GM18858 (cell line): Measurements from ENCODE around the gene XYLT1.

Experiments used
- ATAC-seq: cut with Tn5 transposase; IDR thresholded peaks from one replicate; pipeline ENCODE4 v1.9.1; 2021; ENCODE audit not compliant: unreplicated experiment

The XYLT1 gene

DNA sequence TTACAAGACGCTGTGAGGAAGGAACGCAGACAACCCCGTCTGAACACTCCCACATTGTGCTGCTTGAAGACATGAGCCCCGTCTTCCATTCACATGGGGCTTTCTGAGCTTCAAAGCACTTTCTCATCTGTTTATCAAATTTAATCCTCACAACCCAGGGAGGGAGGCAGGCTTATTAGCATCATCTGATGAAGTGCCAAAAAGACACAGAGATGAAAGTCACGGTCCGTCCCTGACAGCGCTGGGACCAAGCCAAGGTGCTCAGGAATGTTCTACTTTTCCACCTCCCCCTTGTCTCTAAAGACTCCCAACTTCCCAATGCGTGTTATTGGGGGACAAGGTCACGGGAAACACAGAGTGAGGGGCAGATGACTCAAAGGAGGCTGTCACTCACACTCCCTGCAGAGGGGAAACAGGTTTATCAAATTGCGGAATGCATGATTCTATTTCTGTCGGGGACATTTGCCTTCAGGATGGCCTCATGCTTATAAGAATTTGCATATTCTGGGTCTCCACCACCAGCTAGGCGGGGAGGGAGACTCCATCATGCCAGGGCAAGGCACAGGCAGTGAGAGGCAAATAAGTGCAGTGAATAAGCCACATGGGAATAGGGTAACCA, 10.7 kb downstream of the XYLT1 start:
- no peak for ATAC-seq

DNA sequence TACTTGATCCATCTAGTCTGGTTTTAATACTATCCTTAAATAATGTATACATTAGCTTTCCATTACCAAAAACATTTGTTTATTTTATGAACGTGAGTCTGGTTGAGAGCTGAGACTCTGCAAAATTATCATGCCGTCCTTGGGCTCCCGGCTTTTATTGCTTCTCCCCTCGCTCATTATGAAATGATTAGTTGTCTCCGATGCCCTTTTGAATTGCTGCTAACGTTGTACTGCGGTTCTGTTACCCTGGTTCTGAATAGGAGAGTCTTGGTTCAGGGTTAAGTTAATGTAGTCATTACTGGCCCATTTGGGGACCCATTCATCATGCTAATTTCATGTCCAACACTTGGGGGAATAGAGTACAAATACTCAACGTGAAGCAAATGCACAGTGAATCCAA, 12.8 kb downstream of the XYLT1 start:
- no peak for ATAC-seq

DNA sequence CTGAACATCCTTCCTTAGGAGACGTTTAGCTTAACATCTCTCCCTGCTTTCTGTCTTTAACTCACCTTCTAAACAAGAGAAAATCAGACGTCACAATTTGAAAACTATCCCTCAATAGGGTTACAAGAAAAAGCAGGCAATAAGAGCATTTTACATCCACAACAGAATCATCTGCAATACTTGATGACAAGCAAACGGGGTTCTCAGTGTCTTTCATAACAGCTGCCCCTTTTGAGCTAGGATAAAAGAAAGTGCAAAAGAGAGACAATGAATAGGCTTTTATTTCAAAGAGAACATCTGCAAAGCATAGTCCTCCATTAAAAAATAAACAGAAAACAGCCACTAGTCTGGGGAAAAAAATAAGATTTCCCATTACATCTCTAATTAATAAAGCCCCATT, 13.2 kb downstream of the XYLT1 start:
- ATAC-seq, result no peak

DNA sequence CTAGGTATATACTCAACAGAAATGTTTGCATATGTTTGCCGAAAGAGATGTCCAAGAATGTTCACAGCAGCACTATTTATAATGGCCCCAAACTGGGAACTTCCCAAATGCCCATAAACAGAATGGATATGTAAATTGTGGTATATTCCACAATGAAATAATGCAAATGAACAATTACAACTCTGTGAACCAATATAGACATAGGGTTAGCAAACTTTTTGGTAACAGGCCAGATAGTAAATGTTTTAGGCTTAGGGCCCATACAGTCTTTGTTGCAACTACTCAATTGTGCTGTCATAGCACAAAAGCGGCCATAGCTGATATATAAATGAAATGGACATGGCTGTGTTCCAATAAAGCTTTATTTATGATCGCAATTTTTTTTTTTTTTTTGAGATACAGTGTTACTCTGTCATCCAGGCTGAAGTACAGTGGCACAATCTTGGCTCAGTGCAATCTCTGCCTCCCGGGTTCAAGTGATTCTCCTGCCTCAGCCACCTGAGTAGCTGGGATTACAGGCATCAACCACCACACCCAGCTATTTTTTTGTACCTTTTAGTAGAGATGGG, 16.5 kb downstream of the XYLT1 start:
- no peak for ATAC-seq

DNA sequence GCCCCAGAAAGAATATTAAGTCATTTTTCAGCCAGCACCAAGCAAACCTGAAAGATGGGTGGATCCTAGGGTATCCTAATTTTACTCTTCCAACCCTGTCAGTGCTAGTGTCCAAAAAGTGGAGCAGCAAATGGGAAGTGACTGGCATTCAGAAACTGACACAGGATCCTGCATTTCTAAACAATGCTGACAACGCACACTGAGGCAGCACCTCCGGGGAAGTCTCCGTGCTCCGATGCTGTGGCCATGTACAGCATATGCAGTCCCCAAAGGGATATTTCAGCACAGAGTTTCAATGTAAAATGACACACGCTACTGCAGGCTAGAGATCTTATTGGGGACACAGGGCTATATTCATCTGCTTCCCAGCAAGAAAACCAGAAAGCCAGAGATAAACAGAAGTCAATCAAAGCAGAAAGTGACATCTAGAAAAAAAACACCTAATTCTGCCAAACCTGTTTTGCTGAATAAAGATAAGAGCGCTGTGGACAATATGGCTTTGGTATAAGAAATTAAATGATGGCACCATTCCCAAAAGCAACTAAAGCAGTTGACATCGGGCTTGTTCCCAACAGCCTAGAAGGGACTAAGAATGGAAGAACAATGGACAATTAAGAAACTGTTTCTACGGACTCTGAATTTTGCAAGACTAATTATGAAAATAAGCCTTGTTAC, 17.3 kb downstream of the XYLT1 start:
- ATAC-seq, result no peak

DNA sequence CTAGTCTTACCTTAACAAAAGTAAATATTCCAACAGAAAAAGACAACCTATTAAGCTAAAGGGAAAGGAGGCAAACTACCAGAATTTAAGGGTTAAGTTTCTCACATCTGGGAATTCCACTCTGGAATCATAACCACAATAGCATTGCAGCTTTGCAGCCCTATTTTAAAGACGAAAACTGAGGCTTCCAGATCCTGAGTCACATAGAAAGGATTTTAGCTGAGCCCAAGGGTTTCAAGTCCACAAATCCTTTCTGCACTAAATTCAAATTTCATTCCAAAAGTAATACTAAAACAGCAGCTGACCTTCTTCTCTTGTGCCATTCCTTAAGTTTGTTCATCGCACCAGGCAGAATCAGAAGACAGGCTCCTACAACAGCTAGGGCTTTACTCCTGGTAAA, 17.8 kb downstream of the XYLT1 start:
- no peak for ATAC-seq

DNA sequence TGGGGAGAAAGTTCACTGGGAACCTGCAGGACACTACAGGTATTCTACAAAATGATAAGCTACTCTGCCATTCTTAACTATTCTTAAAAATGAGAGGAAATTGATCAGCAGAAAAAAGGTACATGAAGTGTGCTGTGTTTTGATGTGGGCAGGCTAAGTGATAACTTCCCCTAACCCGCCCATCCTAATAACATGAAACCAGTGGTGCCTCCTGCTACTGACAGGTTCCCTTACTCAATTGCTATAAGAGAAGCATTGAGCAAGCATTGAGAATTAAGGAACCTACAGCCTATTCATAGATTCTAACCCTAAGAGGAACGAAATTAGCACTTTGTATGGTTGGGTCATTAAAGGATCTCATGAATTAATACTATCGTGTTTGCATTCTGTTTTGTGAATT, 18.9 kb downstream of the XYLT1 start:
- ATAC-seq, result no peak

DNA sequence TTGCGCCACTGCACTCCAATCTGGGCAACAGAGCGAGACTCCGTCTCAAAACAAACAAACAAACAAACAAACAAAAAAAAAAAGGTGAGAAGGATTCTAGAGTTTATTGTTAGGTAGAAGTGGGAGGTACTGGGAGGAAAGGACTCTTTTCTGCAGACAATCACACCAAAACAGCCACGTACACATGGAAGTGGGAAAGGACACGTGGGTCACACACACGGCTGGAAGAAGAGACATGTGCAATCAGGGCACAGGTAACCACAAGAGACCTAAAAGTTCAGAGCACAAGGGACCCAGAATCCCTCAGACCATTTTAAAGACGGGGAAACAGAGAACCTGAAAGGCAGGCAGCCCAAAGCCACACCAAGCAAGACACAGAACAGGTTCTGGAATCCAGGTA, 20.5 kb downstream of the XYLT1 start:
- ATAC-seq, result no peak

DNA sequence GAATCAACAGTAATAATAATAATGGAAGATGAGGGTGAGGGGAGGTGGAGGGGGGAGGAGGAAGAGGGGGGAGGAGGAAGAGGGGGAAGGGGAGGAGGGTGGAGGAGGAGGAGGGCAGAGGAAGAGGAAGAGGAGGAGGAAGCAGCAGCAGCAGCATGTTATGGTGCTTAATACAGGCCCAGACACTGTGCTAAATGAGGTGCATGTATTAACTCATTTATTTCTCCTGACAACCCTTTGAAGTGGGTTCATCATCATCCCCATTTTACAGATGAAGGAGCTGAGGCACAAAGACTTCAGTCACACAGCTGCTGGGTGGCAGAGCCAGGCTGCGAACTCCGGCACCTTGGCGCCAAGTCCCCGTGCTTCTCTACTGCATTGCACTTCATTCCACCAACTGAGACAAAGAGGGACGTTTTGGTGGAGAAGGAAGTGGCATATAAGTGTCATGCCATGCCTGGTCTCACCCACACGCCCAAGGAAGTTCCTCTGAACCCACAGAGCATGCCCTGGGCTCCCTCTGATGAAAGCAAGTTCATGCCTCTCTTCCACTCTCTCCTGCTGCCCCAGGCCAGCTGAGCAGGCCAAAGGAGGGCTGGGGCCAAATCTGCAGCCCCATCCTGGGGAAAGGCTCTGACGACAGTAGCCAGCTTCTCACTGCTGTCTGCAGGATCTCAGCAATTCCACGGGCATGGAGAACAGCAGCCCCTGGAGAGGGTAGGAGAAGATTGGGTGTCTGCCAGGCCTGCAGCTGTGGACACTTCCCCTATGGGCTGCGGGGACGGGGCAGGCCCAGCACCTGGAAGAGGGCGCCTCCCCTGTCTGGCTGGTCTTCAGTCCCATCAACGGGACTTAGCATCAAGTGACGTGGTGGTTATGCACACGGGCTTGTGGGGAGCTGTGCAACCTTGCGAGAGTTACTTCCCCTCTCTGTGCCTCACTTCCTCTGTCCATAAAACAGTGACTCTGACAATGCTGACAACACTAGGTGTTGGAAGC, 21.8 kb downstream of the XYLT1 start:
- ATAC-seq, result no peak

DNA sequence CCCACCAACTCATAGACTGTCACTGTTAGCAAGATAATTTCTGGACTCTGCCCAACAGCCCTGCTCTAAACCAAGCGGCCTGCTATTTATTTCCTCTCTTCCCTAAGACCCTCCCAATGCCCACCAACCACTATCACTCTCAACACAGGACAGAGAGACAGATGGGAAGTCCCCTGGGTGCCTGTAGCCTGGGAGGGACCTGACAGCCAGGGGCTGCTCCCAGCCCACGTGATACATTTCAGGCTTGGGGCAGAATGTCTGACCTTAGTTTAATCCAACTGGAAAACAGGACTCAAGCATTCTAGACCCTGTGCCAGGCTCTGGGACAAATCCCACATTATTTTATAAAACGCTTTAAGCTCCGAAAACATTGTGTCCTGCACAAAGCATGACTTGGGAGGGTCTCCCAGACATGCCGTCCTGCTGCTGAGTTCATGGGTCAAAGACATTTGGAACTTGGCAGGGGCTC, 23.6 kb downstream of the XYLT1 start:
- ATAC-seq, result no peak

DNA sequence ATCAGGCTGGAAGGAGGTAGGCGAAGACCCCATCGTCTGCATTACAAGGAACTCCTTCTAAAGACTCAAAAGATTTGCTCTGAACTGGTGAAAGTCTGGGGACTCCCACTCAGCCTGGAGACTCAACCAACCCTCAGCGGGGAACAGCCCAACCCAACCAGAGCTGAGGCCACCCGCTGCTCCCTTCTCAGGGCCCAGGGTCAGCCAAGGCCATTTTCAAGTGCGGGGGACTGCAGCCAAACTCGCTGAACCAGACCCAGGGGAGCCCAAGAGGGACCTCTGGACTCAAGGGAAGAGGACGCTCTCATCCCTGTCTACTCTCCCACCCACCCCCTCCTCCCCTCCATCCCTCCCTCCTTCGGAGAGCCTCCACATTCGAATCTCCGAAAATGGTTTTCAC, 24.1 kb downstream of the XYLT1 start:
- ATAC-seq, result no peak

DNA sequence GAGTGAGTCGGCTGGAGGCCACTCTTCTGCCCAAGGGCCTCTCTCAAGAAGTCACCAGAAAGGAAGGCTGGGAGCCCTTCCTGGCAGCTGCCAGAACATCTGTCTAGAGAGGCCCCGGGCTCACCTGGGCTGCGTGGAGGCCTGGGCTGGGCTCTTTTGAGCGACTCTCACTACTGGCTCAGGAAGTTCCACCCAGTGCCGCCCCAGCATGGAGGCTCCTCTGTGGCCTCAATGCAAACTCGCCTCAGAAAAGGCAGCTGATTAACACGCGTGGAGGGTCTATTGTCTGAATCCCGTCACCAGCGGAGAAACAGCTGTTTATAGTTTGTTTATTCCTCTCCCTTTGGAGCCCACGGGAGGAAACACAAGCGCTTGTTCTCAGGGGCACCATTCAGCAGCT, 25.3 kb downstream of the XYLT1 start:
- no peak for ATAC-seq

DNA sequence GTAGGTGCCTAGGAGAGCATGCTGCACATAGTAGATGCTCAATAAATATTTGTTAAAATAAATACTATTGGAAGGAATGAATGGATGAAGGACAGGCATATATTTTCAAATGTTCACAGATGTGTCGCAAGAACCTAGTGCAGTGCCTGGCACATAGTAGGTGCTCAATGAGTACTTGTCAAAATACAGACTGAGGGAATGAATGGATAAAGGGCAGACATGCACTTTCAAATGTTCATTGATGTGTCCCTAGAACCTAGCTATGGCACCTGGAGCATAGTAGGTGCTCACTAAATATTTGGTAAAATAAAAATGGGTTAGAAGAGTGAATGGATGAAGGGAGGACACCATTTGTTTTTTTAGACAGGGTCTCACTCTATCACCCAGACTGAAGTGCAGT, 26.1 kb downstream of the XYLT1 start:
- ATAC-seq, result no peak

DNA sequence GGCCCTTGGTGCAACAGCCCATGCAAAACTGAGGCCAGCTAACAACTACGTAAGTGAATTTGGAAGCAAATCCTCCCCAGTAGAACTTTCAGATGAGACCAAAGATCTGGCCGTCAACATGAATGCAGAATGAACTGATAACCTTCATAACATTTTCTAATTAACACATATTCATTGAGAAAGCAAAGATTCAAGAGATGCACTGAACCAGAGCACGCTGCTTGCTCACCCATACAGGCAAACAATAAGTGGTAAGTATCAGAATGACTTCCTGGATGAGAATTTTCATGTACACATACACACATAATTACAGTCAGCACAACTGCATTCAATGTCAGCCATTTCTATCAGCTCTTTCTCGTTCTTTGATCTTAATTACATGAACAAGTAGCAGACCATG, 30.6 kb downstream of the XYLT1 start:
- ATAC-seq, result no peak

DNA sequence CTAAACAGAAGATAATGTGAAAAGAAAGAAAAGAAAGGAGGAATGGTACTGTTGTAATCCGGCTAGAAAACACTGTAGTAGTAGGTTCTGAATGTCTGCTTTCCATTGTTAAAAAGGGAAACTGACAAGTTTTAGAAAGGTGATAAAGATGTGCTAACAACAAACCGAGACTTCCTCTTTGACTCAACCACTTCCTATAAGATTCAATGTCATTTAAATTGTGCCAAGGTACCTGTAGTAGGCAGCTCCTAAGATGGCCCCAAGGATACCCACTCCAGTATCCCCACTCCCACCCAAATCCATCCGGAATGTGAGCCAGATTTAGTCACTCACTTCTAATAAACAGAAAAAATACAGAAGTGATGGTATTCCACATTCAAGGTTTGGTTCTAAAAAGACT, 31.2 kb downstream of the XYLT1 start:
- ATAC-seq, result no peak

DNA sequence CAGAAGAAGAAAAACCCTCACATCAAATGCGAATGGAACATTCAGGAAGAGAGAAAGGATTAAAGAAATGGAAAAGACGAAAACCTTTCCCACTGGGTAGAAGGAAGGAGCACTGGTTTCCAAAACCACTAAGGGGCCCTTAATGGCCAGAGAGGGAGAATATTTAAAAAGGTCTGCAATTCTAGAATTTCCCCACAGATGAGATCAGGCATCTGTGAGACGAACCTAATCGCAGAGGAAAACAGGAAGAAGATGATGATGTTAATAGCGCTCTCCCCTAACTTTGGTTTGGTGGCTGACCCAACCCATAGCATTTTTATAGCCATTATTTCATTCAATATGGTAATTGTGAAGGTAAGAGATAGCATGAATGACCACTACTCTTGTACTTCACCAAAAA, 32.8 kb downstream of the XYLT1 start:
- no peak for ATAC-seq

DNA sequence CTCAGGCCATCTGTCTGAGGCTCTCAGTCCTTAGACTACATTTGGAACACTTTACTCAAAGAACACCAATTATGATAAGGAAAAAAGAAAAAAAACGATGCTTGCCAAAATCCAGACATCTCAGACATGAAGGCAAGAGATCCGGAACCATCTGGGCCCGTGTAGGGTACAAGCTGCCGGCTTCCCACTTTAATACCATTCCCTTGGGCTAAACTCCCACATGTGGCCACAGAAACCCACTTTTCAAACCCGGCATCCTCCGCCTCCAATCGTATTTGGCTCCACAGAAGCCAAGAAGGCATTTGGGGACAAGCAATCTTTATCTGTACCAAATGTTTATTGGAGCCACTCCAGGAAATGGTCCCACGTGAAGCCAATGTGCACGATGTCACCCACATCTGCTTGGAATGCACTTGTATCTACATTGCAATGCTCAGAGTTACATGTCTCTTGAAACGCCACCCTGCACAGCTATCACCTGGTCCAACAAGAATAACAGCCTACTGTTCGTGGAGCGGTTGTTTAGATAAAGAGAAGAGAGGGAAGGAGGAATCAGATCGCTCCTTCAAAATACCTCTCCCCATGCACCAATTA, 33.5 kb downstream of the XYLT1 start:
- ATAC-seq, result no peak

DNA sequence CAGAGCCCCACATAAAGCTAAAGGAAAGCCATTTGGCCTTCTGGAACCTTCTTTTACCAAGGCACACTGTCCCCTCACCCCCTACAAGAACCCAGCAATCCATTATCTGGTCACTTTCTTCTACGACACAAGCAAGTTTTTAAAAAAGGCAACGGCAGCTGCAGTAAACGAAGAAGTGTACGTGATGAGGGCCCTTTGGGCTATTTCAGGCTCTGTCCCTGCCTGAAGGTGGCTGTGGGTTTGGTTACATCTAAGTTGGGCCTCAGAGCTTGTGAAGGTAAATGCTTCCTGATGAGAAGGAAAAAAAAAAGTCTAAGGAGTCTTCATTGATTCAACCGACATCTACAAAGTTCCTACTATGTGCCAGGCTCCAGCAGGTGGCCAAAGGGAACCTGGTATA, 35.4 kb downstream of the XYLT1 start:
- ATAC-seq, result no peak

DNA sequence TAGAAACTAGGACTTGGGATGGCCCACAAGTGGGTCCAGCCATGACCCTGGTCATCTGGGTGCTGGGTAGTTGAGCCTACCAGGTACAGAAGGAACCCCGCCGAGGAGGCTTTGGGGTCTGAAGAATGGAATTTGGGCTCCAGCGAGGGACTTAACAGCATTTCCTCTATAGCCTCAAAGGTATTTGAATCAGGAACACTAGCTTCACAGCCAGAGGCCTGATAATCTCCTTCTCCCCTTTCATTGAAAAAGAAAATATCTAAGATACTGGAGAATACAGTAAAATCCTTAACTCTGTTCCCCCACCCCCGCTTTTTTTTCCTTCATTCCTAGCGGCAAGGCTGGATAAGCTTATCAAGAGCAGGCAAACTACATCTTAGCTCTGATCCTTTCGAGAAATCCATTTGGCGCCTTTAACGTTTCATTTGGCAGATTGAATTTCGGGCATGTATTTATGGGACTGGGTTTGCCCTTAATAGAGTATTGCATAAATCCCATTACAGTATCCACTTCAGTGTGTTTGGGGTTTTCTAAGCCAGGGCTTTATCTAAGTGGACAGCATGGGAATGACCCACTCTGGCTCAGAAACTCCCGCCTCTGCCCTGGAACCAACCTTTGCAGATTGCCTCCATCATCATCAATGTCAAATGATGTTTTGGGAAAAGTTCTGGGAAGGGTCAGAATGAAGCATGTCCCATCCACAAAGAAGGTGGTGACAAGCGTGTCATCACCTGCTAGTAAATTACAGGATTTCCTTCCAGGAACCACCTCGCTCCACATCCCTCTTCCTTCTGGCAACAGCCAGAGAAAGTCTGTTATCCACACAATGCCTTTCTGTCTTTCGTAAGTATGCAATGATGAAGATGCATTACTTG, 36.9 kb downstream of the XYLT1 start:
- ATAC-seq, result no peak

DNA sequence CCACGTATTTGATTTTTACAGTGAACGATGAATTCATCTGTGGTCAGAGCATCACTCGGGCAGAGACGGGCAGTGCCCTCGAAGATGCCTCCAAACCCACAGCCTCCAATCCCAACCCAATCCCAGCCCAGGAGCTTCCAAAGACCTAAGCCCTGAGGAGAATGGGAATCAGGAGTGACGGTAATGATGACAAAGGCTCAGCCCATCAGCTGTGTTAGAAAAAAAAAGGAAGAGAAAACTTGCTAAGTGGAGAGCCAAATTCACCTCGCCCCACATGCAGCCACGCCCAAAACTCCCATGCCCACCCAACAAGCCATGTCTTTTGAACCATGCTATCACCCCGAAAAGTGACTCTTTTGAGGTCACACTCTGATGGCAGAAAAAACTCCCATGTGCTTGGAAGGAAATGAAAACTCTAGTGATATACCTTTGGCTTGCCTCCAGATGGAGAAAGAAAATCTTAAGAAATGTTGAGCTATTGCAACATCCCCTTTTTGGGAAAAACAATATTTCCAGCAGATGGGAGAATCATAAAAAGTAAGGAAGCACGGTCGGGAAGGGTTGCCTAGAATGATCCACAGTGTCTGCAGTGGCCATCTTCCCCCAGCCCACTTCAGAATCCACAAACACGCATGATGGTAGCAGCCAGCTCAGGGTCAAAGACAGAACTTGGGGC, 37.7 kb downstream of the XYLT1 start:
- no peak for ATAC-seq
